ENCODE data around the gene DNAH6. TPM values are rescaled to one million over a fixed set of nuclear protein-coding genes. Genes with fewer than 3 reads are reported as not detected.

The DNAH6 gene
- total RNA-seq, 4 donors from 2014 or later = 1.00 to 2.9 (median 2.1) TPM

- Histone ChIP-seq H3K27ac (no peak overlapping the region), H3K36me3 (no peaks in the 10 kb centered on the region), H3K4me1 (peaks cover 0 to 8% (median 0%) of the 10 kb centered on the region in 4 donors), H3K4me3 (no peak overlapping the region), H3K9me3 (no peaks in the 10 kb centered on the region), H3K27me3 (no peaks in the 10 kb centered on the region)
- WGBS, 2 donors (ENCODE audit: low coverage in 1 of 2) = 97 to 100% methylated on average over 3 of the region's 3 CpGs
- intact Hi-C loops (cut with DNase I; ENCODE audit: low total_unique reads) (no loop called here), in situ Hi-C loops (cut with MboI; ENCODE audit: low pct_ligation_motif_present in 1 of 4, low pct_unique_long_range_greater_than_20kb in 1 of 4, low sequenced_read_pairs in 3 of 4) (no loop called here)
- no peak for DNase-seq
- TF ChIP-seq POLR2AphosphoS5 (IDR thresholded peaks at IDR 0.05) (no peak), POLR2A (IDR thresholded peaks at IDR 0.05) (no peak), CTCF (IDR thresholded peaks at IDR 0.05) (no peak), EP300 (IDR thresholded peaks at IDR 0.05; ENCODE audit: low read depth) (no peak)
Observed at GRCh38 chr2:84713441-84713840, 197.1 kb downstream of the DNAH6 start.

- H3K9me3 ChIP-seq = no peaks in the 10 kb centered on the region
- no peak overlapping the region for H3K4me3 ChIP-seq
- 73 to 88% methylated on average over 2 of the region's 2 CpGs for WGBS, 2 donors (ENCODE audit: low coverage in 1 of 2)
- no peaks in the 10 kb centered on the region for H3K36me3 ChIP-seq
- H3K27me3 ChIP-seq = no peaks in the 10 kb centered on the region
- peaks cover 0 to 3% (median 0%) of the 10 kb centered on the region in 4 donors for H3K4me1 ChIP-seq
- TF ChIP-seq POLR2A (IDR thresholded peaks at IDR 0.05) = no peak
- TF ChIP-seq POLR2AphosphoS5 (IDR thresholded peaks at IDR 0.05) = no peak
- no peak for TF ChIP-seq EP300 (IDR thresholded peaks at IDR 0.05; ENCODE audit: low read depth)
- no peak for TF ChIP-seq CTCF (IDR thresholded peaks at IDR 0.05)
- H3K27ac ChIP-seq = no peak overlapping the region
- intact Hi-C loops (cut with DNase I; ENCODE audit: low total_unique reads) = no loop called here
- in situ Hi-C loops (cut with MboI; ENCODE audit: low pct_ligation_motif_present in 1 of 4, low pct_unique_long_range_greater_than_20kb in 1 of 4, low sequenced_read_pairs in 3 of 4) = no loop called here
- no peak for DNase-seq
Observed at GRCh38 chr2:84716564-84716963, 200.3 kb downstream of the DNAH6 start.

GRCh38 chr2:84717302-84717701 is 201.0 kb downstream of the DNAH6 start:
- WGBS, 2 donors (ENCODE audit: low coverage in 1 of 2) = 87 to 100% methylated on average over 1 of the region's 1 CpG
- intact Hi-C loops (cut with DNase I; ENCODE audit: low total_unique reads) = no loop called here
- in situ Hi-C loops (cut with MboI; ENCODE audit: low pct_ligation_motif_present in 1 of 4, low pct_unique_long_range_greater_than_20kb in 1 of 4, low sequenced_read_pairs in 3 of 4) = no loop called here

GRCh38 chr2:84719434-84719833 is 203.1 kb downstream of the DNAH6 start:
- no peaks in the 10 kb centered on the region for H3K27me3 ChIP-seq
- in situ Hi-C loops (cut with MboI; ENCODE audit: low pct_ligation_motif_present in 1 of 4, low pct_unique_long_range_greater_than_20kb in 1 of 4, low sequenced_read_pairs in 3 of 4) (no loop called here), intact Hi-C loops (cut with DNase I; ENCODE audit: low total_unique reads) (no loop called here)
- H3K27ac ChIP-seq = no peak overlapping the region
- no peaks in the 10 kb centered on the region for H3K9me3 ChIP-seq
- no peak overlapping the region for H3K4me3 ChIP-seq
- DNase-seq = no peak
- TF ChIP-seq POLR2A (IDR thresholded peaks at IDR 0.05) (no peak), EP300 (IDR thresholded peaks at IDR 0.05; ENCODE audit: low read depth) (no peak), POLR2AphosphoS5 (IDR thresholded peaks at IDR 0.05) (no peak)
- WGBS, 2 donors (ENCODE audit: low coverage in 1 of 2) = 90 to 92% methylated on average over 6 of the region's 6 CpGs
- H3K36me3 ChIP-seq = no peaks in the 10 kb centered on the region
- no peaks in the 10 kb centered on the region for H3K4me1 ChIP-seq

More at GRCh38 chr2:84717302-84717701, 201.0 kb downstream of the DNAH6 start:
- Histone ChIP-seq H3K27ac (no peak overlapping the region), H3K4me1 (no peaks in the 10 kb centered on the region), H3K27me3 (no peaks in the 10 kb centered on the region), H3K36me3 (no peaks in the 10 kb centered on the region), H3K4me3 (no peak overlapping the region), H3K9me3 (no peaks in the 10 kb centered on the region)
- no peak for TF ChIP-seq CTCF (IDR thresholded peaks at IDR 0.05)
- TF ChIP-seq EP300 (IDR thresholded peaks at IDR 0.05; ENCODE audit: low read depth) = no peak
- TF ChIP-seq POLR2AphosphoS5 (IDR thresholded peaks at IDR 0.05) = no peak
- no peak for DNase-seq

- in situ Hi-C loops (cut with MboI; ENCODE audit: low pct_ligation_motif_present in 1 of 4, low pct_unique_long_range_greater_than_20kb in 1 of 4, low sequenced_read_pairs in 3 of 4) (no loop called here), intact Hi-C loops (cut with DNase I; ENCODE audit: low total_unique reads) (no loop called here)
- no peaks in the 10 kb centered on the region for H3K27me3 ChIP-seq
- WGBS, 2 donors (ENCODE audit: low coverage in 1 of 2) = 84 to 100% methylated on average over 1 to 2 of the region's 2 CpGs
- H3K36me3 ChIP-seq = no peaks in the 10 kb centered on the region
- no peaks in the 10 kb centered on the region for H3K4me1 ChIP-seq
- H3K27ac ChIP-seq = no peak overlapping the region
- TF ChIP-seq POLR2A (IDR thresholded peaks at IDR 0.05) (no peak), POLR2AphosphoS5 (IDR thresholded peaks at IDR 0.05) (no peak), EP300 (IDR thresholded peaks at IDR 0.05; ENCODE audit: low read depth) (no peak), CTCF (IDR thresholded peaks at IDR 0.05) (no peak)
- no peak for DNase-seq
- no peak overlapping the region for H3K4me3 ChIP-seq
- H3K9me3 ChIP-seq = no peaks in the 10 kb centered on the region
Observed at GRCh38 chr2:84723831-84724230, 207.5 kb downstream of the DNAH6 start.

Data from transverse colon (tissue), 4 donors.